ENCODE measurements around the gene C2orf66.

Gene C2orf66

DNA sequence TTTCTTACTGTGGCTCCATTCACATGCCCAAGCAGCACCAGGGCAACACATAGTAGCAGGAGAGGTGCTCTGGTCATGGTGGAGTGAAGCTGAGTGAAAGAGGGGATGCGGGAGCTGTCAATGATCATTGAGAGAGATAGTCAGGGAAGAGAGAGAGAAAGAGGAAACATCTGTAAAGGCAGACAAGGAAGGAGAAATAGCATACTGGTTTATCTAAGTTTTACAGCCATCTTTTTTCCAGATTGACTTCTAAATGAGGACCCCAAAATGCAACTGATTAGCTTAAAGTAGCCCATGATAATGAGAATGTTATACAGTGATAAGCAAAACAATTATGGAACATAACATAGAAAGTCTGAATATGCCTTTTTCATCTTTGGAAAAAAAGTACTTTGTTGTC, at the start of gene C2orf66:
Gene C2orf66, minus strand, starts transcription at position 96 of the 400 bp plus-strand sequence. Its CDS starts 19 bp downstream, at position 77.
- DNase-seq (ENCODE audit: low read depth in 4 of 4, low spot score in 1 of 4) = no peak

DNA sequence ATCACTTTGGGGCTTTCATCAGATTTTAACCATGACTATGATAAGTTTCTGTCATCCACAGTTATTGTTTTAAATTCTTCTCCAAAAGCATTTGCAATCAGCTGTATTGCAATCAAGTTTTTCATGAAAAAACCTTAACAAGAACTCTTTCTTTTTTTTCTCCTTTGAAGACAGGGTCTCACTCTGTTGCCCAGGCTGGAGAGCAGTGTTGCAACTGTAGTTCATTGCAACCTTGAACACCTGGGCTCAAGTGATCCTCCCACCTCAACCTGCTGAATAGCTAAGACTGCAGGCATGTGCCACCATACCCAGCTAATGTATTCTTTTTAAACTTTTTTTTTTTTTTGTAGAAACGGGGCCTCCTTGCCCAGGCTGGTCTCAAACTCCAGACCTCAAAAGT, 45.5 kb upstream of the C2orf66 start:
- no peak for DNase-seq (ENCODE audit: low read depth in 4 of 4, low spot score in 1 of 4)

GRCh38 chr2:196853301-196854087, 44.3 kb upstream of the C2orf66 start:
- no peak for DNase-seq (ENCODE audit: low read depth in 4 of 4, low spot score in 1 of 4)

DNA sequence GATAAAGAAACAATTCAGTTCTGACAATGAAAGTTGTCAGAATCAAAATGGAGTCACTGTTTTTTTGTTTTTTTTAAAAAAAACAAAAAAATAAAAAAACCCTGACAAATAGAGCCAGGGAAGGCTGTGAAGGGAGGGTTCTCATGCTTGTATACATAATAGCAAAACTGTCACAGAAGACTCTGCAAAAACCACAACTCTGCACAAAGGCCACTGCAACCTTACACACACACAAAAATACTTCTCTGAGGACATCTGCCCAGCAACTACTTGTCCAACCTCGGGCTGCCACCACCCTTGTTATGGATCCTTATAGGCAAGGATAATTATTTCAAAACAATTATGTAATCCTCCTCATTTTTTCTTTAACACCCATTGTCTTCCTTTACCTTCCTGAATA, 41.9 kb upstream of the C2orf66 start:
- no peak for DNase-seq (ENCODE audit: low read depth in 4 of 4, low spot score in 1 of 4)

GRCh38 chr2:196849895-196850294, 40.7 kb upstream of the C2orf66 start:
- no peak for DNase-seq (ENCODE audit: low read depth in 4 of 4, low spot score in 1 of 4)

DNA sequence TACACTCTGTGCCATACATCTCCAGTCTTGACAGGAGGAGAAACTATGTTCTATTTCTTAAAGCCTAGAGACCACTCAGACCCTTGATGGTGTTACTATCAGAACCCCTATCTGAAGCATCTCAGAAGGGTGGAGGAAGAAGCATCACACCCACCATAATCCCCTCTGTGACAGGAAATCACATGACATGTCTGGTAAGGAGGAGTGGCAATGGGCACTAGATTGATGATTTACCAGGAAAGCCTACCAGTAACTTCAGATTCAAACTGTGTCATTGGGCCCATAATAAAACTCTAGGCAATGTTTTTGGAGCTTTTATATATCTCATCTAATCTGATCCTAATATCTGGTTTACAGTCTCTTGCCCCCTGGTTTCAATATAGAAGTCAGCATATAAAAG, 37.1 kb upstream of the C2orf66 start:
- no peak for DNase-seq (ENCODE audit: low read depth in 4 of 4, low spot score in 1 of 4)

DNA sequence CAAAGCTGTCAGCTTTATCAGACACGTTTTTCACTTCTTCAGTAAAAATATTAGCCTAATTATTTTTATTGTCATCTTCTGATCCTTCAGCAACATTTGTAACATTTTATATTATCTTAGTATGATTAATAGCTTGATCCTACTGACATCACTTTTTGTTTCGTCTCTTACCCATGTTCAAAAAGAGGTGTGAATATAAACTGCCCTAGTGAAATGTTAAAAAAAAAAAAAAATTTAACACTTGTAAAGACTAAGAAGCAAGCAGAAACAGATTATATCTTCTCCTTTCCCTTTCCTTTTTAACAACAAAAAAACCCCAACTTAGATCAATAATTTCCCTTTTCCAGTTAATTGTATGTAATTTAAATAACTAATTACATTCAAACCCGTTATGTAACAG, 36.2 kb upstream of the C2orf66 start:
- DNase-seq (ENCODE audit: low read depth in 4 of 4, low spot score in 1 of 4) = no peak

DNA sequence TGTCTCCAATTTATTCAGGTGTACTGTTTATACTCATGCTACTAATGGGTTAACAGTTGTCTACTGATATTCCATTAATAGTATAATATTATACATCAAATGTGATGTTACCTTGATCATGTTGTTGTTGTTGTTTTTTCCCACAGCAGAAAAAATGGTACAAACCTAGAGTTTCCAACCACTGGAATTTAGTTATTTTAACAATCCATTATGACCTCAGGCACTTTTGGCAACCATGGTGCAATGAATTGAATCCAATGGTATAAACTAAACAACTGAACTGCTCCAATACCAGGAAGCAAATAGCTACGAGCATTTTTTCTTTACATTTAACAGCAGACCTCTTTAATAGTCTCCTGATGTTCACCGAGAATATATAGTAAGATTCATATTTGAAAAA, 31.0 kb upstream of the C2orf66 start:
- no peak for DNase-seq (ENCODE audit: low read depth in 4 of 4, low spot score in 1 of 4)

- DNase-seq (ENCODE audit: low read depth in 4 of 4, low spot score in 1 of 4) = no peak
Observed at GRCh38 chr2:196839574-196839973, 30.4 kb upstream of the C2orf66 start.

GRCh38 chr2:196836440-196836839, 27.3 kb upstream of the C2orf66 start:
- DNase-seq (ENCODE audit: low read depth in 4 of 4, low spot score in 1 of 4) = no peak

DNA sequence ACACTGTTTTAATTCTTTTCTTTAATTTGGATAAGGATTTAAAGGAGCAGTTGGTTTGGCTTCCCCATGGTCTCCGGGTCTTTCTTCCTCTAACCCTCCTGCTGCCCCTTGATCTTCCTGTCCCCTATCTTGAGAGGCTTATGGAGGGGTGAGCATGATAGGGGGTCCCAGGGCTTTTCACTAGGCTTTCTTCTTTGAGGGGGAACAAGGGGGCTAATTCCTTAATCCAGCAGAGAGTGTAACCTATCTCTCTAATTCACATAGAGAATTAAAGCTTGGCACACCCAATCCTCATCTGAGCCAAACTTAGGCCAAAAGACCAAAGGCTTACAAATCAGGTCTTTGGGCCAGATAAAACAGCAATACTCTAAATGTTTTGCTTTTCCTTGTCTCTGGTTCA, 21.5 kb upstream of the C2orf66 start:
- no peak for DNase-seq (ENCODE audit: low read depth in 4 of 4, low spot score in 1 of 4)

- DNase-seq (ENCODE audit: low read depth in 4 of 4, low spot score in 1 of 4) = no peak
Observed at GRCh38 chr2:196827356-196827755, 18.2 kb upstream of the C2orf66 start.

GRCh38 chr2:196823750-196824522, 14.8 kb upstream of the C2orf66 start:
- DNase-seq (ENCODE audit: low read depth in 4 of 4, low spot score in 1 of 4) = no peak

GRCh38 chr2:196821195-196821594, 12.0 kb upstream of the C2orf66 start:
- no peak for DNase-seq (ENCODE audit: low read depth in 4 of 4, low spot score in 1 of 4)

DNA sequence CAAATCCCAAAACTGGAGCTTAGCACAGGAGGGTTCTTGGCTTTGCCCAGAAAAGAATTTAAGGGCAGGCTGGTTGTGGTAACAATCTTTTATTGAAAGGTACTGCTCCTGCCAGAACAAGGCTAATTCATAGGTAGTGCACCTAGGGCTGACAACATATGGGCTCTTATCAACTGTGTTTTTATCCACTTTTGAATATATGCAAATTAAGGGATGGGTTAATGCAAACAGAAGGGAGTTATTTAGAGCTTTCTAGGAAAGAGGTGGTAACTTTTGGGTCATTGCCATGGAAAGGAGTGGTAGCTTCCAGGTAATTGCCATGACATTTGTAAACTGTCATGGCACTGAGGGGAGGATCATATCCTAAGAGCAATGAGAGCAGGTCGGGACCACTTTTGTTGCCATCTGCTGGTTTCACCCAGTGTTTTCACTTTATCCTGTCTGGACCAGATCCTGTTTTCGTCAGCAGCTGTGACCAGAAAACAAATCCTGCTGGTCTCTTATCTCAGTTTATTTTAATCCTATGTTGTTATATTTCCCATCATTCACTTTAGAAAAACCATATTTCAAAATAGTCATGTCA, 981 bp downstream of the C2orf66 start:
- no peak for DNase-seq (ENCODE audit: low read depth in 4 of 4, low spot score in 1 of 4)

- DNase-seq (ENCODE audit: low read depth in 4 of 4, low spot score in 1 of 4) = no peak
Observed at GRCh38 chr2:196804381-196804780, 4.8 kb downstream of the C2orf66 start.

GRCh38 chr2:196802401-196802800, 6.8 kb downstream of the C2orf66 start:
- no peak for DNase-seq (ENCODE audit: low read depth in 4 of 4, low spot score in 1 of 4)

- no peak for DNase-seq (ENCODE audit: low read depth in 4 of 4, low spot score in 1 of 4)
Observed at GRCh38 chr2:196801674-196802261, 7.4 kb downstream of the C2orf66 start.

- no peak for DNase-seq (ENCODE audit: low read depth in 4 of 4, low spot score in 1 of 4)
Observed at GRCh38 chr2:196798980-196799379, 10.2 kb downstream of the C2orf66 start.

- no peak for DNase-seq (ENCODE audit: low read depth in 4 of 4, low spot score in 1 of 4)
Observed at GRCh38 chr2:196792865-196793264, 16.3 kb downstream of the C2orf66 start.

GRCh38 chr2:196783431-196784094, 25.6 kb downstream of the C2orf66 start:
- peak in 1 of 4 experiments; percentile 36 for DNase-seq (ENCODE audit: low read depth in 4 of 4, low spot score in 1 of 4)

All from stimulated activated CD4-positive, alpha-beta T cell treated with anti-CD3 and anti-CD28 coated beads, Interleukin-1b, Interleukin-23, amount 100 ng/mL, for 24 hours (primary cell).